HL-60 (cell line): ENCODE measurements around the gene ANO2.

Experiments
- CTCF ChIP-seq: IDR thresholded peaks from one replicate; pipeline ENCODE4 v1.5.1; 2011; ENCODE audit warnings: low read length, control low read depth, inconsistent platforms; ENCODE audit not compliant: insufficient read depth
- POLR2AphosphoS5 ChIP-seq: IDR thresholded peaks from 2 replicates; pipeline ENCODE4 v1.6.1; 2012; ENCODE audit warnings: low read depth
- TF ChIP-seq, protein P1 (sequence below): IDR thresholded peaks from 2 replicates; pipeline ENCODE4 v1.6.1; 2012; ENCODE audit warnings: low read depth; ENCODE audit not compliant: insufficient replicate concordance

DNA sequence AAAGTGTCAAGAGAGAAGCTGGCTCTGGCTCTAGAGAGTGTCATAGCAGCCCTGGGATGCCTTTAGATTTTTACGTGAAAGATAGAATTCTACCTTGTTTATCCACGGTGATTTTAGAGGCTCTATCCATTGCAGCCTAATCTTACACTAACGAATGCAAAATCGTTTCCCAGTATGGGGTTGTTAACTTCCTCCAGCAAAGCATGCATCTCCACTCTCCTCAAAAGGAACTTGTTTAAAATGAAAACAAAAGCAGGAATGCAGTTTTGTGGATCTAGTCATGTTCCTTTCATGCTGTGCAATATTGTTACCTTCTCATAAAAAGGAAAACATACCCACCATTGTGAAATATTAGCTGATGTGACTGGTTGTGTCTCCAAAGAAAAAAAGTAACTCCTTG, 88.4 kb downstream of the ANO2 start:
- no peak for TF ChIP-seq CTCF
- TF ChIP-seq POLR2AphosphoS5 = no peak
- TF ChIP-seq, protein P1, sequence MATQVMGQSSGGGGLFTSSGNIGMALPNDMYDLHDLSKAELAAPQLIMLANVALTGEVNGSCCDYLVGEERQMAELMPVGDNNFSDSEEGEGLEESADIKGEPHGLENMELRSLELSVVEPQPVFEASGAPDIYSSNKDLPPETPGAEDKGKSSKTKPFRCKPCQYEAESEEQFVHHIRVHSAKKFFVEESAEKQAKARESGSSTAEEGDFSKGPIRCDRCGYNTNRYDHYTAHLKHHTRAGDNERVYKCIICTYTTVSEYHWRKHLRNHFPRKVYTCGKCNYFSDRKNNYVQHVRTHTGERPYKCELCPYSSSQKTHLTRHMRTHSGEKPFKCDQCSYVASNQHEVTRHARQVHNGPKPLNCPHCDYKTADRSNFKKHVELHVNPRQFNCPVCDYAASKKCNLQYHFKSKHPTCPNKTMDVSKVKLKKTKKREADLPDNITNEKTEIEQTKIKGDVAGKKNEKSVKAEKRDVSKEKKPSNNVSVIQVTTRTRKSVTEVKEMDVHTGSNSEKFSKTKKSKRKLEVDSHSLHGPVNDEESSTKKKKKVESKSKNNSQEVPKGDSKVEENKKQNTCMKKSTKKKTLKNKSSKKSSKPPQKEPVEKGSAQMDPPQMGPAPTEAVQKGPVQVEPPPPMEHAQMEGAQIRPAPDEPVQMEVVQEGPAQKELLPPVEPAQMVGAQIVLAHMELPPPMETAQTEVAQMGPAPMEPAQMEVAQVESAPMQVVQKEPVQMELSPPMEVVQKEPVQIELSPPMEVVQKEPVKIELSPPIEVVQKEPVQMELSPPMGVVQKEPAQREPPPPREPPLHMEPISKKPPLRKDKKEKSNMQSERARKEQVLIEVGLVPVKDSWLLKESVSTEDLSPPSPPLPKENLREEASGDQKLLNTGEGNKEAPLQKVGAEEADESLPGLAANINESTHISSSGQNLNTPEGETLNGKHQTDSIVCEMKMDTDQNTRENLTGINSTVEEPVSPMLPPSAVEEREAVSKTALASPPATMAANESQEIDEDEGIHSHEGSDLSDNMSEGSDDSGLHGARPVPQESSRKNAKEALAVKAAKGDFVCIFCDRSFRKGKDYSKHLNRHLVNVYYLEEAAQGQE = no peak
